Activated T-helper 1 cell treated with anti-CD3 and anti-CD28 coated beads, Interleukin-12 subunit alpha, Interleukin-12 subunit beta, Interleukin-2, Interleukin-4 antibody, amounts not matched to agents 30 ng/mL and 10 ng/mL and 1 ng/mL, durations not matched to agents 14 hours and 24 hours and 36 hours (primary cell): ENCODE results near the gene R3HDM2. TPM values are rescaled to one million over a fixed set of nuclear protein-coding genes. Genes with fewer than 3 reads are reported as not detected.

Source experiments
- DNase-seq: peaks from one replicate; pipeline ENCODE4 v3.0.0; 2021; ENCODE audit warnings: low spot score
- H3K27ac Mint-ChIP-seq: one replicate; pipeline ENCODE4 v1.8.0; 2021; ENCODE audit warnings: mild to moderate bottlenecking, mixed read lengths
- H3K27me3 Mint-ChIP-seq: one replicate; pipeline ENCODE4 v1.8.0; 2022; ENCODE audit warnings: mild to moderate bottlenecking, moderate library complexity, mixed read lengths; ENCODE audit not compliant: insufficient read depth
- H3K36me3 Mint-ChIP-seq: one replicate; pipeline ENCODE4 v1.8.0; 2021; ENCODE audit warnings: low read depth, mixed read lengths
- H3K4me1 Mint-ChIP-seq: one replicate; pipeline ENCODE4 v1.8.0; 2021; ENCODE audit warnings: low read depth, mixed read lengths
- H3K4me3 Mint-ChIP-seq: one replicate; pipeline ENCODE4 v1.8.0; 2021; ENCODE audit warnings: mild to moderate bottlenecking, moderate library complexity, mixed read lengths
- H3K9me3 Mint-ChIP-seq: one replicate; pipeline ENCODE4 v1.8.0; 2021; ENCODE audit warnings: mixed read lengths
- intact Hi-C: fragments of 100-400 bp; cut with micrococcal nuclease; formaldehyde crosslinking; loops from one replicate; pipeline ENCODE4 v1.15.1; 2024
- total RNA-seq: library from RNA; stranded (reverse); gene quantifications from 2 replicates; pipeline ENCODE4 v1.2.3, GENCODE V29; 2022

The R3HDM2 gene
- 39.0 and 44.6 TPM in 2 replicates for total RNA-seq

DNA sequence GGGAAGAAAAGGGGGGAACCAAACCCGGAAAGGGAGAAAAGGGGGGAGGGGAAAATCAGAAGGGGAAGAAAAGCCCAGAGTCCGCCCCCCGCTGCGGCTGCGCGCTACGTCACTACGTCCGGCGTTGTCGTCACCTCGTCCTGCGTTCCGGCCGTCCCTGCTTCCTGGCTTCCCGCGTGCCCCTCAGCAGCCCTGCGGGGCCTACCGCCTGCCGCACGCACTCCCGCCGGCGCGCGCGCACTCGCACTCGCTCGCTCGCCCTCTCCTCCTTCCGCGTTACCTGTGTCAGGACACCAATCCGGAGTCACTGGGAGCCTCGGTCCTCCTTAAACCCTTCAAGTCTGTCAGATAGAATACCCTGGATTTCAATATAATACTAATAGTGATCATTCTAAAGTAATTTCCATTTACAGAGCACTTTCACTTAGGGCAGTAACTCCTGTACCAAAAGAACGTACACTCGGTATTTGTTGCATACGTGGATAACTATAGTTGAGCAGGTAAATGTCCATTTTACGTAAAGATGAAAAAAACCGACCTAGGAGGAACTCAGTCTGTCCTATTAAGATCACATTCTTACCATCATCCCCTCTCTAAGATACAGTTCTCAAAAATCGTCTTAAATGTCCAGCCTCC, at the start of gene R3HDM2:
Gene R3HDM2 (minus strand): TSS at position 113 of the 636 bp plus-strand sequence. CDS start 120,615 bp downstream, outside the sequence.
- H3K27me3 Mint-ChIP-seq, result no peaks in the 10 kb centered on the region
- H3K4me3 Mint-ChIP-seq, result peak within 1 kb of the TSS; percentile 98
- peak; percentile 90 for DNase-seq
- intact Hi-C loops, result loop anchor here (1.0 to 2.0 kb wide), 4 partner anchors 28 to 151 kb away; partner anchors contain the start of genes DDIT3, GLI1 and MARS1
- H3K9me3 Mint-ChIP-seq, result no peaks in the 10 kb centered on the region
- H3K27ac Mint-ChIP-seq, result peak within 1 kb of the TSS; percentile 99
- H3K36me3 Mint-ChIP-seq, result peaks cover 5% of the 10 kb centered on the region
- H3K4me1 Mint-ChIP-seq, result peaks cover 34% of the 10 kb centered on the region

DNA sequence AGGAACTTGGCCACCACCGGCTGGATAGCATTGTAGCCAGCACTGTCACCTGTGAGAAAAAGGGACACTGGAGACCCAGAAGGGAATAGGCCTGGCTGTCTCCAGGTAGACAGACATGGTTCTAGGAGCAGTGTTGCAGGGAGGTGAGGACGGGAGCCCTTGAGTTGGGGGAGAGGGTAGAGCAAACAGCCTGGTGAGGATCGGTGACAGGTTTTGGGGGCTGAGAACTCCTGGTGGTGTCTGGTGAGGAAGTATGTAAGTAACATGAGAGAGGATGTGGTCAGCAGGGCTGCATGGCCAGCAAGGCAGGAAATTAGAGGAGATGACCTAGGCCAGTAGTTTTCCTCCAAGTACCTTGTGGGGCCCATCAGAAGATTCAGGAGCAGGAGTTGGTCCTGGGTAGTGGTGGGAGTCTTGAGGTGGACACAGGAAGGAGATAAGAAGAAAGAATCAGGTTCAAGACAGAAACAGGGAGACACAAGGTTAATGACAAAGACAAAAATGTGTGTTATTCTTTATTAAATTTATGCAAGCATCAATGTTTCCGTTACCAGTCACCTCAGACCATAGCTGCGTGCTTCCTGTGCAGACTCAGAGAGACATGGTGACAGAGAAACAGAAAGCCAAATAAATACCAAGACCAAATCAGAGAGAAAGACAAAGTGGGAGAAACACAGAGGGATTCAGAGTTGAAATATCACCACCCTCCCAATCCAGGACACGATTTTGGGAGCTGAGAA, 48.7 kb upstream of the R3HDM2 start, which contains the start of gene ARHGAP9:
Gene ARHGAP9 (minus strand): TSS at position 491 of the 740 bp plus-strand sequence. CDS start 460 bp downstream, at position 31.
- DNase-seq, result peak; percentile 50
- Mint-ChIP-seq H3K27me3 (no peaks in the 10 kb centered on the region), H3K4me1 (peaks cover 41% of the 10 kb centered on the region), H3K4me3 (peak within 1 kb of the TSS; percentile 93), H3K36me3 (peaks cover 25% of the 10 kb centered on the region), H3K27ac (peak within 1 kb of the TSS; percentile 97), H3K9me3 (no peaks in the 10 kb centered on the region)
- intact Hi-C loops, result loop anchor here (1.0 to 5.0 kb wide), 7 partner anchors 41 to 847 kb away; partner anchors contain the start of genes BAZ2A, CTDSP2, DDIT3 and NEMP1

DNA sequence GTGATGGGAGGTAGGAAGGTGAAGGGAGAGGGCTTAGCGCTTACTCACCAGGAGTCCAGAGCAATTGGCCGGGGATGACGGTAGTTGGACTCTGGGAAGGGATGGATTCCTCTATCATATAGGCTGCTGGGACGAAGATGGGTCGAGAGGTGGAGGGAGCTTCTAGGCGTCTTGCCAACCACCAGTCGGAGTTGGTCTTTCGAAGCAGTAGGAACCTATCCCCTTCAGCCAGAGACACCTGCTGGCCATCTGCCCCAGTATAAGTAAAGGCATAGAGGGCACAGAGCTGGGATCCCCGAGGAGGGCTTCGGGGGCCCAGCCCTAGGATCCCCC, 48.2 kb upstream of the R3HDM2 start:
- no peaks in the 10 kb centered on the region for H3K9me3 Mint-ChIP-seq
- H3K36me3 Mint-ChIP-seq, result peaks cover 30% of the 10 kb centered on the region
- H3K27me3 Mint-ChIP-seq, result no peaks in the 10 kb centered on the region
- DNase-seq, result no peak
- H3K4me3 Mint-ChIP-seq, result peak overlapping the region; percentile 93
- peak overlapping the region; percentile 97 for H3K27ac Mint-ChIP-seq
- intact Hi-C loops, result loop anchor here (1.0 to 5.0 kb wide), 7 partner anchors 41 to 847 kb away; partner anchors contain the start of genes BAZ2A, CTDSP2, DDIT3 and NEMP1
- peaks cover 46% of the 10 kb centered on the region for H3K4me1 Mint-ChIP-seq

DNA sequence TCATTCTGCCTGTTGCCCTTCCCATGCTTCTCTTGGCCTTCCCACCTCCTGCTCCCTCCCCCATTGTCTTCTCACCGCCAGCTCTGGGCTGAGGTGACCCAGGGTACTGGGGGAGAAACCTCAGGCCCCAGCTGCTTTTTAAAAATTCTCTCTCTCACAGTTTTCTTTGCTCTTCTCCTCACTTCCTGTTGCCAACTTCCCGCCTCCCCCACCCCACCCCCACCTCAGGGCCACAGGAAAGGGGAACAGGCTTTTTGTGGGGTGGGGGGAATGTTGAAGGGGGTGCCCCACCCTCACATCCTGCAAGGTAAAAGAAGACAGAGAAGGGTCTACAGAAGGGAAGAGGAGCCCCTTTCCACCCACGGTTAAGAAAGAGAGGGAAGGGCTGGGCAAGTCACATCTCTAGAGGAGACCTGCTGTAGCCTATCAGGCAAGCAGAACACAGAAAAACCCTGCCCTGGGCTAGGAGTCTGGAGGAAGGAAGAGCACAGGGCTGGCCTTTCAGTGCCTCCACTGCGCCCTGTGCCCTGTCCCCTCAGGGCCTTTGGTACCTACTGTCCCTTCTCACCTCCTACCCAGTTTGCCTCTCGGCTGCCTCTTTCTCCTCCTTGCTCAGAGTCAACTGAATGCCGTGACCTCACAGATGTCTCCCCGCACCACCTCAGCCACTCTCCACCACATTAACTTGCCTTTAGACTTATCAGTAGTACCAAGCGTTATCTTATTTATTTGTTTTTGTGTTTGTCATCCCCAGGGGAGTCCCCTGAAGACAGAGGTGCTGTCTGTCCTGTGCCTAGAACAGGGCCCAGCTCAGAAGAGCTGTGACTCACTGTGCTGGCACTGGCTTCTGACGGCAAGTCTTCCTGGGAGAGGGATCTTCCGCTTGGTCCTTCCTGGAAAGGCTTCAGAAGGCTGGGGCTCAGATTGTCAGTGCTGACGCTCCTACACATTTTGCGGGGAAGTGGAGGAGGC, 47.2 kb upstream of the R3HDM2 start:
- peak overlapping the region; percentile 97 for H3K27ac Mint-ChIP-seq
- peak overlapping the region; percentile 93 for H3K4me3 Mint-ChIP-seq
- DNase-seq, result peak; percentile 46
- intact Hi-C loops, result loop anchor here (1.0 to 5.0 kb wide), 7 partner anchors 9 to 846 kb away; partner anchors contain the start of genes BAZ2A, CTDSP2, NEMP1 and OS9
- H3K27me3 Mint-ChIP-seq, result no peaks in the 10 kb centered on the region
- H3K4me1 Mint-ChIP-seq, result peaks cover 54% of the 10 kb centered on the region
- peaks cover 36% of the 10 kb centered on the region for H3K36me3 Mint-ChIP-seq
- no peaks in the 10 kb centered on the region for H3K9me3 Mint-ChIP-seq

DNA sequence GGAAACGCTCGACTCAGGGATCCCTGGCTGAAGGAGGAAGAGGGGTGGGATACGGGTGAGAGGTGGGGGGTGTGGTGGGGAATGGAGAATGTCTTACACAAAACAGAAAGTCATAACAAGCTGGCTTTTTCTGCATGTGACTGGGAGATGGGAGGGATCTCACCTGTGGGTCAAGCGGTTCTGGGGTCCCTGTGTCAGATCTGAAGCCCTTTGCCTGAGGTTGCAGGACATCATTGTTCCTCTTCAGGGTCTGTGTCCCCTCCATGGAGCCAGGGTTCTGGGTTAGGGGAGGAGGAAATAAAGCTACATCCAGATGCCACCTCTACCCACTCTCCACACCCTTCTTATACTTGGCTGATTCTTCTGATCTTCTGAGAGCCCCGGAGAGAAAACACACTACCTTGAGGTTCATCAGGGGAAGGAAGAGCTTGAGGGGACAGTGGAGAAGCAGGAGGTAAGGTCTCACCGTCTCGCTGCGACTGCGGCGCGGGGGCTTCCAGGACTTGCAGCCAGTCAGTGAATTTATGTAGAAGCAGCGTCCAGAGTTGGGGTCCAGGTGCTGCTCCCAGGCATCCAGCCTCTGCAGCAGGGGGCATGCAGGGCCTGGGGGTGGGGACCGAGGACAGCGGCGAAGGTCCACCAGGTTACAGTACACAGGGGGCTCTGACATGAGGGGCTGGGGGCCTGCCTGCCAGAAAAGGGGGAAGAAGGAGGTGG, 46.3 kb upstream of the R3HDM2 start:
- Mint-ChIP-seq H3K36me3 (peaks cover 44% of the 10 kb centered on the region), H3K4me3 (peak overlapping the region; percentile 93), H3K27me3 (no peaks in the 10 kb centered on the region), H3K4me1 (peaks cover 54% of the 10 kb centered on the region), H3K9me3 (no peaks in the 10 kb centered on the region), H3K27ac (peak overlapping the region; percentile 97)
- intact Hi-C loops, result loop anchor here (1.0 to 5.0 kb wide), 6 partner anchors 15 to 845 kb away; partner anchors contain the start of genes BAZ2A, CTDSP2, OS9 and PIP4K2C
- DNase-seq, result no peak

DNA sequence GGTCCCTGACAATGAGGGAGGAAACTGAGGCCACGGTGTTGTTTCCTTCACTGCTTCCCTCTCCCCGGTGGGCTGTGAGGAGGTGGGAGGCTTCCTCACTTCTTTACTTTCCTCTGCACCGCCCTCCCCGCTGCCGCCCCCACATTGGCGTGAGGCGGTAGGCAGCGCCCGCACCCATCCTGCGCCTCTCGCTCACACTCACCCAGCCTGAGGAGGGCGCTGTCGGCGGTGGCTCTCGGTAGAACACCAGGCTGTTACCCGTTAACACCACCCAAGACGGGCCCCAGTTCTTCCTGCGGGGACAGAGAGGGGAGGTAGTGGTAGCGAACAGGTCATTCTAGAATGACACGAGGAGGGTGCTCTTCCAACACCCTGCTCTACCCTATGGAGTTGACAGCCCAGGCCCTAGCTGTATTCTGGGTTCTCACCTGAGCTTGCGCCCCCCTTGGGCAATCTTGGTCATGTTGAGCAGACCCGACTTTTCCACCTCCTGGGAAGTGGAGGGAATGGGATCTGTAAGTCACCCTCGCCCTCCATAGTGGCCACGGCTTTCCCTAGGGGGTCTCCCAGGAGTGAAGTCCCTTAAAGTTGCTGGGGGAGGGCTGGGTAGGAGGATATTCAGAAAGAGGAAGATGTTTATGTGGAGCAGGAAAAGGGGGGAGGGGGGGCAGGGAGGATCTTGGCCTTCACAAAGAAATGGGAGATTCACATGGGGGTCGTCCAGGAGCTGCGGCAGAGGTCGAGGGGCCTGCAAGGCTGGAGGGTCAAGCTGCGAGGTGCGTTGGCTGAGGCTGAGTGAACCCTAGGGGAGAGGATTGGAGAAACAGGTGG, 45.5 kb upstream of the R3HDM2 start:
- Mint-ChIP-seq H3K9me3 (no peaks in the 10 kb centered on the region), H3K4me1 (peaks cover 54% of the 10 kb centered on the region), H3K27ac (peak overlapping the region; percentile 97), H3K27me3 (no peaks in the 10 kb centered on the region), H3K4me3 (peak overlapping the region; percentile 93), H3K36me3 (peaks cover 47% of the 10 kb centered on the region)
- intact Hi-C loops, result loop anchor here (1.0 to 5.0 kb wide), 6 partner anchors 14 to 844 kb away; partner anchors contain the start of genes BAZ2A, CTDSP2, OS9 and PIP4K2C
- DNase-seq, result peak; percentile 67

DNA sequence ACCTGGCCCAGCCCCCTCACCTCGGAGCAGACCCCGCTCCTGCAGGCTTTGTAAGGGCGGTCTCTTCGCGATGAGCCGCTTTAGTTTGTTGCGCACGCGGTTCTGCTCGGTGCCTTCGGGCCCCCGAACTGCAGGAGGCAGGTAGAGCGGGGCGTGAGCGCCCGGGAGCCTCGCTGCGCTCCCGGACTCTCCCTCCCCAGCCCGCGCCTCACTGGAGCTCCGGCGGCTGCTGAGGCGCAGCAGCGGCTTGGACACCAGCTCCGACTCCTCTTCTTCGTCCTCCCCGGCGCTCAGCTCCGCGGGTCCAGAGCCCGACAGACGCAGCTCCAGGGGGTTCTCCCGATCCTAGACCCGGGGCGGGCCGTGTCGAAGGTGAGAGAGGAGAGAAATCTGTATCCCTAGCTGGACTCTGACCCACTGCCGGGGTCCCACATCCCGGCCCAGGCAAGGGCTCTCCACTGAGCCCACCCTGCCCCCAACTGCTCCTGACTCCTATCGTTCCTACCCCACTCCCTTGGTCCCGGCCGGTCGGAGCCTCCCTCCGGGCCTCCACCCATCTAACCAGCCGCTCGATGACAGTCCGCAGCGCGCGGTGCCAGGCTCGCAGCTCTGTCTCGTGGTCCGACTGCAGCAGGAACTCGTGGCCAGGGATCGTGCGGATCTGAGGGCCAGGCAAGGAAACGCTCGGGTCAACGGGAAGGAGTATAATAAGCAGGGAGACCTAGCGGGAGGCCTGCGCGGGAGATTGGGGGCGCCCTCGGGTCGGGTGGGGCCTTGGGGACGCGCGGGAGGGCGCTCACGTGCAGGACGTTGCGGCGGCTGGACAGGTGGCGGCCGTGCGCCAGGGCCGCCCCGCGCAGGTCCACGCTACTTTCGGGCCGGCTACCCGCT, 44.7 kb upstream of the R3HDM2 start:
- no peak for DNase-seq
- H3K9me3 Mint-ChIP-seq, result no peaks in the 10 kb centered on the region
- H3K27ac Mint-ChIP-seq, result peak overlapping the region; percentile 97
- no peaks in the 10 kb centered on the region for H3K27me3 Mint-ChIP-seq
- intact Hi-C loops, result loop anchor here (1.0 to 5.0 kb wide), 6 partner anchors 13 to 843 kb away; partner anchors contain the start of genes BAZ2A, CTDSP2, OS9 and PIP4K2C
- peak overlapping the region; percentile 93 for H3K4me3 Mint-ChIP-seq
- H3K36me3 Mint-ChIP-seq, result peaks cover 47% of the 10 kb centered on the region
- H3K4me1 Mint-ChIP-seq, result peaks cover 47% of the 10 kb centered on the region

DNA sequence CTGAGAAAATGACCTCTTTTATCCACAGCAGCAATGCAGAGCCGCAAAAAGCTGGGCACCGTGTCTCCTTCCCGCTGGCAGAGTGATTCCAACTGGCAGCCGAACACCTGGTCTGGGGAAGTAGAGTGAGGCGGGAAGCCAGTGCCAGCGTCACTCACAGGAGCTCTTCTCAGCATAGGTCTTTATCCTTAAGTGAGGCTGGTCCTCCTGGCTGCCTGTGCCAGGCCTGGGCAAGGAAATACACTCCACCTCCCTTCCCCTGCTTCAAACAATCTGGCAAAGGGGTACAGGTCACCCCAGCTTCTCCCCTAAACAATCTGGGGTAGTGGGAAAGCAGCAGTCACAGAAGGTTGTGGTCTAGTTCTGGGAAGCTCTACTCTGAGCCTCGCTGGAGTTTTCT, 44.0 kb upstream of the R3HDM2 start:
- no peaks in the 10 kb centered on the region for H3K27me3 Mint-ChIP-seq

DNA sequence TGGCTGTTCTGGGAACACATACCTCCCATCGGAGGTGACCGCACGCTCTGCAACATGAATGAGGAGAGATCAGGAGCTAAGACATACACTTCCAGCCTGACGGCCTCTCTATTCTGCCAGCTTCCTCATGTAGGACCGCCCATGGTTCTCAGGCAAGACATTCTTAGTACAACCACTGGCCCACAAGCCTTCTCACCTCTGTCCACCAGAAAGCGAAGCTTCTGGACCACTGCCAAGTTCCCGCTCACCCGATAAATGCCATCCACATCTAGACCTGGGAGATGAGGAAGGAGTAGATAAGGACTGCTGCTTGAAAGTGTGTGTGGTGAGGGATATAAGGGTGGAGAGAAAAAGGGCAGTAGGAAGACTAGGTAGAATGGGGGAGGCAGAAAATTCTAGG, 43.6 kb upstream of the R3HDM2 start:
- H3K36me3 Mint-ChIP-seq, result peaks cover 48% of the 10 kb centered on the region
- H3K4me3 Mint-ChIP-seq, result peak overlapping the region; percentile 82
- H3K9me3 Mint-ChIP-seq, result no peaks in the 10 kb centered on the region
- peak overlapping the region; percentile 59 for H3K27ac Mint-ChIP-seq
- H3K27me3 Mint-ChIP-seq, result no peaks in the 10 kb centered on the region
- DNase-seq, result no peak
- intact Hi-C loops, result no loop called here
- H3K4me1 Mint-ChIP-seq, result peaks cover 36% of the 10 kb centered on the region

More for the DNA sequence above, 44.0 kb upstream of the R3HDM2 start:
- intact Hi-C loops, result loop anchor here (5.0 kb wide), 5 partner anchors 117 to 843 kb away; partner anchors contain the start of genes BAZ2A, CTDSP2, OS9 and PIP4K2C
- H3K9me3 Mint-ChIP-seq, result no peaks in the 10 kb centered on the region
- peak overlapping the region; percentile 82 for H3K4me3 Mint-ChIP-seq
- H3K4me1 Mint-ChIP-seq, result peaks cover 40% of the 10 kb centered on the region
- DNase-seq, result no peak
- H3K27ac Mint-ChIP-seq, result peak overlapping the region; percentile 59
- peaks cover 47% of the 10 kb centered on the region for H3K36me3 Mint-ChIP-seq

DNA sequence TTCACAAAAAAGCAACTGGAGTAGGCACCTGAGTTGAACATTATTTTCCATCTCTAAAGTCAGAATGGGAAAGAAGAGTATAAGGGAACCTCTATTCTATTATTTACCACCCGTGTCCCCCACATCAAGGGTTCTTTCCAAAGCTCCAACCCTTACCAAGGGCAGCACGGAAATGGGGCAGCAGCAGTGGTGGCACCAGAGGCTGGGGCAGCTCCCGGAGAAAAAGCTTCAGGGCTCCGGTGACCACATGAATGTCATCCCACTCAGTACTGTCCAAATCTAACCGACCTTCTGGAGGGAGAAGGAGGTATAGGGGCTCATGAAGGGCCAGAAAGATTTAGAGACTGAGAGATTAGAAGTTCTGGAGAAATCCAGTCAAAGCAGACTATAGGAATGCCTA, 43.0 kb upstream of the R3HDM2 start:
- Mint-ChIP-seq H3K4me1 (peaks cover 30% of the 10 kb centered on the region), H3K4me3 (peak overlapping the region; percentile 82), H3K27me3 (no peaks in the 10 kb centered on the region), H3K9me3 (no peaks in the 10 kb centered on the region), H3K27ac (peak overlapping the region; percentile 59), H3K36me3 (peaks cover 50% of the 10 kb centered on the region)
- intact Hi-C loops, result no loop called here
- no peak for DNase-seq
